ENCODE measurements around the gene ZNF804A.

- TF ChIP-seq SUZ12 (IDR thresholded peaks at IDR 0.05) (no peak), FOXM1 (IDR thresholded peaks at IDR 0.05; ENCODE audit: borderline replicate concordance) (no peak), TARDBP (IDR thresholded peaks at IDR 0.05) (no peak), ELF4 (IDR thresholded peaks at IDR 0.05) (no peak), SP1 (IDR thresholded peaks at IDR 0.05) (no peak), FOXA1 (IDR thresholded peaks at IDR 0.05) (no peak), CTBP1 (IDR thresholded peaks at IDR 0.05; ENCODE audit: borderline replicate concordance) (no peak), ARNT (IDR thresholded peaks at IDR 0.05) (no peak), NFRKB (IDR thresholded peaks at IDR 0.05) (no peak), HDGF (IDR thresholded peaks at IDR 0.05; ENCODE audit: borderline replicate concordance) (no peak)
These were observed 338.4 kb downstream of the ZNF804A start for GRCh38 chr2:184936761-184937160.

Measured in HEK293T (cell line).